VCaP (cell line): ENCODE measurements around the gene TMCO1.
"Not testable (repeated sequence)": the region's sequence is repeated elsewhere in the genome, so short reads cannot be mapped to it uniquely, and the experiment has no call there.

ENCODE experiments used
- H3K27ac ChIP-seq: fragments of 450-650 bp; 2 replicates; pipeline ENCODE4 v1.5.1; 2017
- CTCF ChIP-seq: fragments of 450-650 bp; conservative IDR thresholded peaks from 2 replicates; pipeline ENCODE4 v1.5.1; 2017; ENCODE audit warnings: mild to moderate bottlenecking, moderate library complexity

Gene TMCO1

DNA sequence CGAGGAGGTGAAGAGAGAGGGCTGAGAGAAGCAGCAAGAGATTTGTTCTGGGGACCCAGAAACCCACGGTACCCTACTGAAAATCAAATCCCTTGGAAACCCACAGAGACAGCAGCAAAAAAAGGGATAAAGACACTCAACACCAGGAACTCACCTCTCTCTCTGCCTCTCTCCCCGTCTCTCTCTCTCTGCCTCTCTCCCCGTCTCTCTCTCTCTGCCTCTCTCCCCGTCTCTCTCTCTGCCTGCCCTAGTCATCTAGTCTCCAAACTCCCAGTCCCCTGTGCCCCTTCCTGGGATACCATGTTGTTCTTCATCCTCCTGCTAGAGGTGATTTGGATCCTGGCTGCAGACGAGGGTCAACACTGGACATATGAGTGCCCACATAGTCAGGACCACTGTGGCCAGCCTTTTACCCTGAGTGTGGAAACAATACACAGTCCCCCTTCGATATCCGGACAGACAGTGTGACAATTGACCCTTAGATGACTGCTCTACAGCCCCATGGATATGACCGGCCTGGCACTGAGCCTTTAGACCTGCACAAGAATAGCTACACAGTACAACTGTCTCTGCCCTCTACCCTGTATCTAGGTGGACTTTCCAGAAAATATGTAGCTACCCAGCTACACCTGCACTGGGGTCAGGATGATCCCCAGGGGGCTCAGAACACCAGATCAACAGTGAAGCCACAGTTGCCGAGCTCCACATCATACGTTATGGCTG, 60.5 kb downstream of the TMCO1 start:
- TF ChIP-seq CTCF: no peak

DNA sequence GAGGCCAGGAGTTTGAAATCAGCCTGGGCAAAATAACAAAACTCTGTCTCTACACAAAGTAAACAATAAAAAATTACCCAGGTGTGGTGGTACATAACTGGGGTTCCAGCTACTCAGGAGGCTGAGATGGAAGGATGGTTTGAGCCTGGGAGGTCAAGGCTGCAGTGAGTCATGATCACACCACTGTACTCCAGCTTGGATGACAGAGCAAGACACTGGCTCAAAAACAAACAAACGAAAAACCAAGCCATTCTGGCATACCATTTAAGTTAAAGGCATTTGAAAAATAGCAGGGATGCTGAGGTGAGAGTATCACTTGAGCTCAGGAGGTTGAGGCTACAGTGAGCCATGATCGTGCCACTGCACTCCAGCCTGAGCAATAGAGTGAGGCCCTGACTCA, 65.0 kb downstream of the TMCO1 start:
- no peak for TF ChIP-seq CTCF
- no peak overlapping the region for H3K27ac ChIP-seq

More for the DNA sequence above, 60.5 kb downstream of the TMCO1 start:
- H3K27ac ChIP-seq: no peak overlapping the region

DNA sequence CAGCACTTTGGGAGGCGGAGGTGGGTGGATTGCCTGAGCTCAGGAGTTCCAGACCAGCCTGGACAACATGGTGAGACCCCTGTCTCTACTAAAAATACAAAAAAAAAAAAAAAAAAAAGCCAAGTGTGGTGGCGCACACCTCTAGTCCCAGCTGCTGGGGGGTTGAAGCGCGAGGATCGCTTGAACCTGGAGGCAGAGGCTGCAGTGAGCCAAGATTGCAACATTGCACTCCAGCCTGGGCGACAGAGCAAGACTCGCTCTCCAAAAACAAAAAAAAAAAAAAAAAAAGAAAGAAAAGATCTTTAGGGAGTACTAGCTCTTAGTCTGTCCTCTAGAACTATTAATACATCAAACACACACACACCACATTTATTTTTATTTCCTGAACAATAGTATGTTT, 66.7 kb downstream of the TMCO1 start:
- not testable (repeated sequence) for H3K27ac ChIP-seq

- H3K27ac ChIP-seq: peak overlapping the region; percentile 95
- TF ChIP-seq CTCF: no peak
Observed at GRCh38 chr1:165699577-165699976, 69.1 kb downstream of the TMCO1 start.

DNA sequence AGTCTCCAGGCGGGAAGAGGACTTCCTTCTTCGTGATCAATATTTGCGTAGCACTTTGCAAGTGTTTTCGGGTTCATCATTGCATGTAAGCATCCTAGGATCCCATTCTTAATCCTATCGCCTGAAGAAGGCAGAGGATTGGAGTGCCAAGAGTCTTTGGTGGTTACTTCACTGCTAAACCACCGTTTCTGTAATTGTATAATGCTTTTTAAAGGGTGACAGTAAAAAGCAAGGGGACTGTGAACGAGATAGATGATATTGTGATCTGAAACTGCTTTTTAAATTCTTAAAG, 70.0 kb downstream of the TMCO1 start:
- TF ChIP-seq CTCF: no peak
- H3K27ac ChIP-seq: peak overlapping the region; percentile 95

- H3K27ac ChIP-seq: peak within 1 kb of the TSS; percentile 95
Observed at GRCh38 chr1:165697881-165698760, 70.5 kb downstream of the TMCO1 start, which contains the start of gene ALDH9A1. ALDH9A1 (minus strand) TSS chr1:165698562; CDS start chr1:165698558, 4 bp downstream.

DNA sequence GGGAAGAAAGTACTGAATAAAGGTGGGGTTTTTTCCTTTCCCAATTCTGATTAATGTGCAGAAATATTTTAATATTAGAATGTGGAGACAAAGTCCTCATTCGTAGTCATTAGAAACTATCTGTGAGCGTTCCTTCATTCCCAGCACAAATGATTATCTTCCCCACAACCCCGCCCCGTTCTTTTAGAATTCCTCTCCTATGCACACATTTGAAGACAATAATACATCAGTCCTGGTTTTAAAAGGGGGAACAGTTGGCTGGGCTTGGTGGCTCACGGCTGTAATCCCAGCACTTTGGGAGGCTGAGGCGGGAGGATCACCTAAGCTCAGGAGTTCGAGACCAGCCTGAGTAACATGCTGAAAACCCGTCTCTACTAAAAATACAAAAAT, 71.2 kb downstream of the TMCO1 start:
- H3K27ac ChIP-seq: peak overlapping the region; percentile 95
- no peak for TF ChIP-seq CTCF

More at GRCh38 chr1:165697881-165698760, 70.5 kb downstream of the TMCO1 start, which contains the start of gene ALDH9A1:
- peak; percentile 64 for TF ChIP-seq CTCF
